ENCODE data around the gene SUPT4H1.

Gene SUPT4H1

GRCh38 chr17:58364270-58364942, 12.4 kb upstream of the SUPT4H1 start:
- no peak for TF ChIP-seq REST (IDR thresholded peaks at IDR 0.05; ENCODE audit: low read depth)
- TF ChIP-seq TCF12 (IDR thresholded peaks at IDR 0.05; ENCODE audit: low read depth): no peak
- TF ChIP-seq EGR1 (IDR thresholded peaks at IDR 0.05): no peak
- no peak for TF ChIP-seq USF1 (IDR thresholded peaks at IDR 0.05)
- TF ChIP-seq RAD21 (IDR thresholded peaks at IDR 0.05; ENCODE audit: low read depth): no peak
- no peak for TF ChIP-seq EP300 (IDR thresholded peaks at IDR 0.05; ENCODE audit: borderline replicate concordance)
- no peak for TF ChIP-seq TAF1 (IDR thresholded peaks at IDR 0.05; ENCODE audit: low read depth)
- TF ChIP-seq TEAD4 (IDR thresholded peaks at IDR 0.05): no peak
- no peak for TF ChIP-seq FOXM1 (IDR thresholded peaks at IDR 0.05; ENCODE audit: borderline replicate concordance, low read depth)
- TF ChIP-seq NFIC (IDR thresholded peaks at IDR 0.05): no peak
- no peak for TF ChIP-seq YY1 (IDR thresholded peaks at IDR 0.05; ENCODE audit: low read depth)
- no peak for TF ChIP-seq CREB1 (IDR thresholded peaks at IDR 0.05; ENCODE audit: low read depth)
- TF ChIP-seq ZBTB7A (IDR thresholded peaks at IDR 0.05; ENCODE audit: low read depth): no peak
- TF ChIP-seq, protein P1, sequence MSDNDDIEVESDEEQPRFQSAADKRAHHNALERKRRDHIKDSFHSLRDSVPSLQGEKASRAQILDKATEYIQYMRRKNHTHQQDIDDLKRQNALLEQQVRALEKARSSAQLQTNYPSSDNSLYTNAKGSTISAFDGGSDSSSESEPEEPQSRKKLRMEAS (IDR thresholded peaks at IDR 0.05): no peak
- TF ChIP-seq CEBPB (IDR thresholded peaks at IDR 0.05): no peak

GRCh38 chr17:58363457-58364185, 11.6 kb upstream of the SUPT4H1 start:
- no peak for TF ChIP-seq EP300 (IDR thresholded peaks at IDR 0.05; ENCODE audit: borderline replicate concordance)
- TF ChIP-seq USF1 (IDR thresholded peaks at IDR 0.05): no peak
- TF ChIP-seq TCF12 (IDR thresholded peaks at IDR 0.05; ENCODE audit: low read depth): no peak
- TF ChIP-seq TEAD4 (IDR thresholded peaks at IDR 0.05): no peak
- TF ChIP-seq CREB1 (IDR thresholded peaks at IDR 0.05; ENCODE audit: low read depth): no peak
- TF ChIP-seq ZBTB7A (IDR thresholded peaks at IDR 0.05; ENCODE audit: low read depth): no peak
- TF ChIP-seq TAF1 (IDR thresholded peaks at IDR 0.05; ENCODE audit: low read depth): no peak
- no peak for TF ChIP-seq NFIC (IDR thresholded peaks at IDR 0.05)
- TF ChIP-seq RAD21 (IDR thresholded peaks at IDR 0.05; ENCODE audit: low read depth): no peak
- no peak for TF ChIP-seq REST (IDR thresholded peaks at IDR 0.05; ENCODE audit: low read depth)
- TF ChIP-seq EGR1 (IDR thresholded peaks at IDR 0.05): no peak
- TF ChIP-seq, protein P1 (IDR thresholded peaks at IDR 0.05): no peak

DNA sequence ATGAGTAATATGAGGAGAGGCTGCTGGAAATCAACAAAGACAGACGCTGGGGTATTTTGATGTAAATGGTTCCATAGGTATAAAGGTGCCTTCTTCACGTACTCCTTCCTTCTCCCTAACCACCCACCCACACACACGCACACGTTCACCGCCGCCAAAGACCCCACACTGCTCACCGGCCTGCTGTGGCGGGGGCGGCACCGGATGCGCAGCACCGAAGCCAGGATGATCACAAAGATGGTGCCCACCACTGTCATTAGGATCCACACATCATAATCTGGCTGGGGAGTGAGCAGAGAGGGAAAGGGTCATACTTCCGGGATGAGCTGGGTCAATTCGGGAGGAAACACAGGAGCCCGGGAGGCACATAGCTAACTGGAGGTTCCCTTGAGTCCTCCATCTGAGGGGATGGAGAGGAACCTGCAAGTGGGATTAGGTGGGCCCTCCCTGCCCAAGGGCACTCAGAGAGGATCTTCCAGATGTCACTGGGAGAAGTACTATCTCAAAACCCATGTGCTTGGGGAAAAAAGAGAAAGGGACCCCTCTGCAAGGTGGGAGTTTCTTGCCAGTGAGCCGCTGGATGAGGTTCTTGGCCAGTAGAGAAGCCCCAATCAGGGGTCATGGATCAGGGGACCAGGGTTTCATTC, 10.5 kb upstream of the SUPT4H1 start:
- TF ChIP-seq CREB1 (IDR thresholded peaks at IDR 0.05; ENCODE audit: low read depth): no peak
- no peak for TF ChIP-seq TCF12 (IDR thresholded peaks at IDR 0.05; ENCODE audit: low read depth)
- TF ChIP-seq, protein P1 (IDR thresholded peaks at IDR 0.05): no peak
- TF ChIP-seq NFIC (IDR thresholded peaks at IDR 0.05): no peak

DNA sequence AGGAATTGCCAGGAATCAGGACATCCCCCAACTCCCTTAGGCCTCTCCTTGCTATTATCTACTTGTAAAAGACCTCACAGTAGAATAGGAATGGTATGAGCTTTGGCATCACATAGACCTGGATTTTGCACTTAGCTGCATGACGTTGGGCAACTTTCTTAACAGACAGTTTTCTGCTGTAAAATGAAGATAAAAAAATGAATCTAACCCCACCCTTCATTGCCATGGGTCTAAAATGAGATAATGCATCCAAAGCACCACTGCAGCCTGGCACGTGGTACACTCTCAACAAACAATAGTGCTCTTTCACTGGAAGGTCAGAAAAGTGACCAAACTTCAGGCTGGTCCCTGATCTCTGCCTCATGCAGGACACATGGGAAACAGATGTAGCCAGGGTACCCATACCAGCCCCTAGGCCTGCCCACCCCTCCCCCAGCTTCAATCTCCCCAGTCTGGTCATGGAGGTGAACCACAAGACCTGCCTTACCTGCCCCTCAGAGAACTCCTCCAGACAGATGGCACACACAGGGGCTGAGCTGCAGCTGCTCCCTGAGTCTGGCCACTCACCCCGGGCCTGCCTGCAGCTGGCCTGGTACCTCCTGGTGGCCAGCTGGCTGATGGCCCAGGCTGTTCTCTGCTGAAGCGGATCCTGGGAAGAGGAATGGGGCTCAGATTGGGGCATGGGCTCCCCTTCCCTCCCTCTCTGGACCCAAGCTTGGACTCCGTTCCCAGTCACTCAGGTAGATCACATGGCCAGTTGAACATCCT, 8.5 kb upstream of the SUPT4H1 start:
- no peak for TF ChIP-seq TEAD4 (IDR thresholded peaks at IDR 0.05)
- no peak for TF ChIP-seq ZBTB7A (IDR thresholded peaks at IDR 0.05; ENCODE audit: low read depth)
- TF ChIP-seq TAF1 (IDR thresholded peaks at IDR 0.05; ENCODE audit: low read depth): no peak
- no peak for TF ChIP-seq TCF12 (IDR thresholded peaks at IDR 0.05; ENCODE audit: low read depth)
- TF ChIP-seq CEBPB (IDR thresholded peaks at IDR 0.05): no peak
- no peak for TF ChIP-seq USF1 (IDR thresholded peaks at IDR 0.05)
- no peak for TF ChIP-seq FOXM1 (IDR thresholded peaks at IDR 0.05; ENCODE audit: borderline replicate concordance, low read depth)
- no peak for TF ChIP-seq EP300 (IDR thresholded peaks at IDR 0.05; ENCODE audit: borderline replicate concordance)
- no peak for TF ChIP-seq EGR1 (IDR thresholded peaks at IDR 0.05)
- TF ChIP-seq REST (IDR thresholded peaks at IDR 0.05; ENCODE audit: low read depth): no peak

Data from Ishikawa (cell line).